OCI-LY1 (cell line): Measurements from ENCODE around the gene SDC4.

Source experiments
- CTCF ChIP-seq: fragments of 200-600 bp; sonication (generic), shearing (Covaris generic); IDR thresholded peaks from 2 replicates; pipeline ENCODE4 v1.5.1; 2017; ENCODE audit warnings: mild to moderate bottlenecking, antibody characterized with exemption, low read length, moderate library complexity, mixed read lengths
- EZH2 ChIP-seq: fragments of 200-600 bp; sonication (generic), shearing (Covaris generic); IDR thresholded peaks from 2 replicates; pipeline ENCODE4 v1.8.0; 2017; ENCODE audit warnings: borderline replicate concordance, mixed run types, mild to moderate bottlenecking, antibody characterized with exemption, low read length, moderate library complexity, mixed read lengths

GRCh38 chr20:45288860-45289259, 59.4 kb downstream of the SDC4 start:
- no peak for TF ChIP-seq CTCF
- no peak for TF ChIP-seq EZH2
